PFSK-1 (cell line): ENCODE results near the gene ARHGAP44.

Experiments
- FOXP2 ChIP-seq: optimal IDR thresholded peaks from 2 replicates; pipeline ENCODE3; 2011; ENCODE audit warnings: borderline replicate concordance, control low read depth, inconsistent platforms; ENCODE audit not compliant: insufficient read depth; ENCODE audit errors: extremely low read length, extremely low read depth
- POLR2AphosphoS5 ChIP-seq: IDR thresholded peaks from 2 replicates; pipeline ENCODE4 v1.6.1; 2012; ENCODE audit warnings: low read depth, mild to moderate bottlenecking, control low read depth, low read length, moderate library complexity
- SIN3A ChIP-seq: IDR thresholded peaks from 2 replicates; pipeline ENCODE4 v1.6.1; 2012; ENCODE audit warnings: mild to moderate bottlenecking, low read length, moderate library complexity, borderline replicate concordance; ENCODE audit not compliant: insufficient read depth
- TAF1 ChIP-seq: IDR thresholded peaks from 2 replicates; pipeline ENCODE4 v1.6.1; 2012; ENCODE audit warnings: low read length, control low read depth, borderline replicate concordance; ENCODE audit not compliant: insufficient read depth
- TF ChIP-seq, protein P1 (sequence below), 2 experiments: IDR thresholded peaks; 2 replicates each; pipeline versions ENCODE4 v1.6.1 to v1.8.0; 2011 to 2012; ENCODE audit warnings: low read depth in 2 of 2, low read length in 2 of 2, control low read depth in 1 of 2, inconsistent platforms in 1 of 2, mild to moderate bottlenecking in 1 of 2, moderate library complexity in 1 of 2; ENCODE audit not compliant: insufficient read depth in 1 of 2

DNA sequence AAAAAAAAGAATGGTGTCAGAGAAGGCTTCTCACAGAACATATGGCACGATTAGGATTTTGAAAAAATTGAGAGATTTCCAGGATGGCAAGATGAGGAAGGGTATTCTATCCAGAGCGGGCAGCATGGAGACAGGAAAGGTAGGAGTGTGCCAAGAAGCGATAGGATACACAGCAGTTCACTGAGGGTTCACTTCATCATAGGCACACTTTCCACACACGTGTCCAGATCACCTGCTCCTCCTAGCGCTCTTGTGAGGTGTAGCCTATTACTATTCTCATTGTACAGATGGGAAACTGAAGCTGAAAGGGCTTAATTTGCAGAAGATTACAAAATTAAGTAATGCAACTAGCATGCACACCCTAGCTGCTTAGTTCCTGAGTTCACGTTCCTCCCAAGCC is 234.7 kb downstream of the ARHGAP44 start:
- TF ChIP-seq TAF1 = no peak
- TF ChIP-seq POLR2AphosphoS5 = no peak
- TF ChIP-seq, protein P1, sequence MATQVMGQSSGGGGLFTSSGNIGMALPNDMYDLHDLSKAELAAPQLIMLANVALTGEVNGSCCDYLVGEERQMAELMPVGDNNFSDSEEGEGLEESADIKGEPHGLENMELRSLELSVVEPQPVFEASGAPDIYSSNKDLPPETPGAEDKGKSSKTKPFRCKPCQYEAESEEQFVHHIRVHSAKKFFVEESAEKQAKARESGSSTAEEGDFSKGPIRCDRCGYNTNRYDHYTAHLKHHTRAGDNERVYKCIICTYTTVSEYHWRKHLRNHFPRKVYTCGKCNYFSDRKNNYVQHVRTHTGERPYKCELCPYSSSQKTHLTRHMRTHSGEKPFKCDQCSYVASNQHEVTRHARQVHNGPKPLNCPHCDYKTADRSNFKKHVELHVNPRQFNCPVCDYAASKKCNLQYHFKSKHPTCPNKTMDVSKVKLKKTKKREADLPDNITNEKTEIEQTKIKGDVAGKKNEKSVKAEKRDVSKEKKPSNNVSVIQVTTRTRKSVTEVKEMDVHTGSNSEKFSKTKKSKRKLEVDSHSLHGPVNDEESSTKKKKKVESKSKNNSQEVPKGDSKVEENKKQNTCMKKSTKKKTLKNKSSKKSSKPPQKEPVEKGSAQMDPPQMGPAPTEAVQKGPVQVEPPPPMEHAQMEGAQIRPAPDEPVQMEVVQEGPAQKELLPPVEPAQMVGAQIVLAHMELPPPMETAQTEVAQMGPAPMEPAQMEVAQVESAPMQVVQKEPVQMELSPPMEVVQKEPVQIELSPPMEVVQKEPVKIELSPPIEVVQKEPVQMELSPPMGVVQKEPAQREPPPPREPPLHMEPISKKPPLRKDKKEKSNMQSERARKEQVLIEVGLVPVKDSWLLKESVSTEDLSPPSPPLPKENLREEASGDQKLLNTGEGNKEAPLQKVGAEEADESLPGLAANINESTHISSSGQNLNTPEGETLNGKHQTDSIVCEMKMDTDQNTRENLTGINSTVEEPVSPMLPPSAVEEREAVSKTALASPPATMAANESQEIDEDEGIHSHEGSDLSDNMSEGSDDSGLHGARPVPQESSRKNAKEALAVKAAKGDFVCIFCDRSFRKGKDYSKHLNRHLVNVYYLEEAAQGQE (IDR thresholded peaks at IDR 0.05; ENCODE audit: insufficient read depth in 1 of 2, low read depth in 2 of 2, low read length in 2 of 2) = no peak
- no peak for TF ChIP-seq SIN3A
- TF ChIP-seq FOXP2 = no peak
